ENCODE results near the gene ZDHHC12. TPM values are rescaled to one million over a fixed set of nuclear protein-coding genes. Genes with fewer than 3 reads are reported as not detected.

Gene ZDHHC12
- total and polyA plus RNA-seq, 8 donors, result 3.5 to 116 (median 58.8) TPM

- TF ChIP-seq CTCF (IDR thresholded peaks at IDR 0.05) (no peak), POLR2AphosphoS5 (IDR thresholded peaks at IDR 0.05) (no peak), EP300 (IDR thresholded peaks at IDR 0.05) (no peak), POLR2A (IDR thresholded peaks at IDR 0.05) (no peak)
- DNase-seq, result no peak
- intact Hi-C loops (cut with DNase I; ENCODE audit: low total_unique reads), result no loop called here
- peaks cover 0 to 9% (median 3%) of the 10 kb centered on the region in 4 donors for H3K36me3 ChIP-seq
- no peaks in the 10 kb centered on the region for H3K27me3 ChIP-seq
- H3K9me3 ChIP-seq, result no peaks in the 10 kb centered on the region
- H3K4me1 ChIP-seq, result peaks cover 0 to 8% (median 4%) of the 10 kb centered on the region in 4 donors
- 76 to 85% (median 81%) methylated on average over 10 of the region's 10 CpGs for WGBS, 5 donors
- H3K4me3 ChIP-seq, result no peak overlapping the region
- no peak overlapping the region for H3K27ac ChIP-seq
Observed at GRCh38 chr9:128677794-128678193, 46.1 kb downstream of the ZDHHC12 start.

GRCh38 chr9:128675382-128675781 lies 48.5 kb downstream of the ZDHHC12 start:
- Histone ChIP-seq H3K27ac (no peak overlapping the region), H3K36me3 (peaks cover 0 to 9% (median 3%) of the 10 kb centered on the region in 4 donors), H3K4me1 (no peaks in the 10 kb centered on the region), H3K9me3 (no peaks in the 10 kb centered on the region), H3K4me3 (no peak overlapping the region), H3K27me3 (no peaks in the 10 kb centered on the region)
- intact Hi-C loops (cut with DNase I; ENCODE audit: low total_unique reads), result no loop called here
- no peak for DNase-seq
- 93 to 97% (median 95%) methylated on average over 4 of the region's 4 CpGs for WGBS, 5 donors
- TF ChIP-seq CTCF (IDR thresholded peaks at IDR 0.05), result no peak
- no peak for TF ChIP-seq POLR2AphosphoS5 (IDR thresholded peaks at IDR 0.05)
- TF ChIP-seq POLR2A (IDR thresholded peaks at IDR 0.05), result no peak
- TF ChIP-seq EP300 (IDR thresholded peaks at IDR 0.05), result no peak

Small RNAs within 50 kb of the gene (small RNA-seq; reads per million reads assigned to genes)
- 0 reads per million in 4 donors for gene RF00017
- gene RN7SL560P, result 0 reads per million in 4 donors

Other genes with a start within 250 kb of the ZDHHC12 start
- 10 to 100 TPM; 12.7 to 33.5 (median 23.9) TPM for gene GLE1, start 219.4 kb downstream of the ZDHHC12 start, total RNA-seq
- gene GLE1, start 219.4 kb downstream of the ZDHHC12 start, polyA plus RNA-seq, result 10 to 100 TPM; 10.3 to 14.7 (median 10.8) TPM
- gene SPTAN1, start 171.5 kb downstream of the ZDHHC12 start, total RNA-seq, result 100 to 1,000 TPM; 272 to 726 (median 399) TPM
- 100 to 1,000 TPM in 1 of 3 donors, 10 to 100 TPM in 2; 41.4 to 104 (median 49.0) TPM for gene SPTAN1, start 171.5 kb downstream of the ZDHHC12 start, polyA plus RNA-seq
- gene DYNC2I2, start 67.3 kb downstream of the ZDHHC12 start, total RNA-seq, result 100 to 1,000 TPM in 2 of 5 donors, 10 to 100 TPM in 2, 1 to 10 TPM in 1; 2.9 to 125 (median 33.9) TPM
- gene DYNC2I2, start 67.3 kb downstream of the ZDHHC12 start, polyA plus RNA-seq, result 10 to 100 TPM; 46.3 to 67.5 (median 60.2) TPM
- 100 to 1,000 TPM in 3 of 5 donors, 10 to 100 TPM in 2; 49.0 to 489 (median 123) TPM for gene SET, start 34.9 kb downstream of the ZDHHC12 start, total RNA-seq
- gene SET, start 34.9 kb downstream of the ZDHHC12 start, polyA plus RNA-seq, result 100 to 1,000 TPM; 109 to 150 (median 111) TPM
- gene PKN3, start 21.6 kb downstream of the ZDHHC12 start, total RNA-seq, result 10 to 100 TPM in 3 of 5 donors, 1 to 10 TPM in 2; 5.0 to 23.2 (median 13.3) TPM
- 1 to 10 TPM; 5.3 to 8.0 (median 7.7) TPM for gene PKN3, start 21.6 kb downstream of the ZDHHC12 start, polyA plus RNA-seq
- 100 to 1,000 TPM in 1 of 5 donors, 10 to 100 TPM in 4; 25.5 to 214 (median 68.3) TPM for gene ZER1, start 47.8 kb upstream of the ZDHHC12 start, total RNA-seq
- 10 to 100 TPM; 16.3 to 19.2 (median 18.8) TPM for gene ZER1, start 47.8 kb upstream of the ZDHHC12 start, polyA plus RNA-seq
- gene TBC1D13, start 63.1 kb upstream of the ZDHHC12 start, total RNA-seq, result 10 to 100 TPM in 3 of 5 donors, 1 to 10 TPM in 2; 5.8 to 50.6 (median 11.4) TPM
- 10 to 100 TPM; 11.3 to 13.9 (median 11.6) TPM for gene TBC1D13, start 63.1 kb upstream of the ZDHHC12 start, polyA plus RNA-seq
- 100 to 1,000 TPM in 1 of 5 donors, 10 to 100 TPM in 2, 1 to 10 TPM in 2; 5.0 to 186 (median 38.5) TPM for gene ENDOG, start 94.4 kb upstream of the ZDHHC12 start, total RNA-seq
- 10 to 100 TPM; 22.9 to 32.5 (median 30.4) TPM for gene ENDOG, start 94.4 kb upstream of the ZDHHC12 start, polyA plus RNA-seq
- 100 to 1,000 TPM in 1 of 5 donors, 10 to 100 TPM in 4; 11.1 to 104 (median 14.2) TPM for gene SPOUT1, start 105.7 kb upstream of the ZDHHC12 start, total RNA-seq
- gene SPOUT1, start 105.7 kb upstream of the ZDHHC12 start, polyA plus RNA-seq, result 10 to 100 TPM; 13.4 to 31.3 (median 29.4) TPM
- gene KYAT1, start 157.8 kb upstream of the ZDHHC12 start, total RNA-seq, result 10 to 100 TPM in 2 of 5 donors, 1 to 10 TPM in 2, under 1 TPM in 1; 0.58 to 25.7 (median 6.1) TPM
- 1 to 10 TPM; 4.8 to 7.5 (median 5.3) TPM for gene KYAT1, start 157.8 kb upstream of the ZDHHC12 start, polyA plus RNA-seq
- gene LRRC8A, start 158.0 kb upstream of the ZDHHC12 start, total RNA-seq, result 10 to 100 TPM; 14.7 to 63.7 (median 25.1) TPM
- gene LRRC8A, start 158.0 kb upstream of the ZDHHC12 start, polyA plus RNA-seq, result 10 to 100 TPM; 11.2 to 22.7 (median 13.6) TPM
- gene PHYHD1, start 196.9 kb upstream of the ZDHHC12 start, total RNA-seq, result 10 to 100 TPM in 4 of 5 donors, 1 to 10 TPM in 1; 1.4 to 37.3 (median 13.8) TPM
- gene PHYHD1, start 196.9 kb upstream of the ZDHHC12 start, polyA plus RNA-seq, result 10 to 100 TPM; 43.9 to 55.8 (median 49.1) TPM
- gene DOLK, start 223.5 kb upstream of the ZDHHC12 start, total RNA-seq, result 10 to 100 TPM in 1 of 5 donors, 1 to 10 TPM in 3, under 1 TPM in 1; 0.58 to 17.1 (median 9.4) TPM
- gene DOLK, start 223.5 kb upstream of the ZDHHC12 start, polyA plus RNA-seq, result 1 to 10 TPM; 3.2 to 8.1 (median 6.2) TPM
- gene NUP188, start 223.6 kb upstream of the ZDHHC12 start, total RNA-seq, result 10 to 100 TPM; 26.3 to 79.9 (median 51.0) TPM
- gene NUP188, start 223.6 kb upstream of the ZDHHC12 start, polyA plus RNA-seq, result 10 to 100 TPM in 1 of 3 donors, 1 to 10 TPM in 2; 4.4 to 10.1 (median 9.9) TPM